ENCODE results near the gene PRTN3. TPM values are rescaled to one million over a fixed set of nuclear protein-coding genes. Genes with fewer than 3 reads are reported as not detected.
"Not testable (repeated sequence)": the region's sequence is repeated elsewhere in the genome, so short reads cannot be mapped to it uniquely, and the experiment has no call there.

PRTN3 gene
- total and polyA plus RNA-seq, 2 experiments from 2014 or later: not detected

- H3K9me3 ChIP-seq (ENCODE audit: low read depth): no peaks in the 10 kb centered on the region
- TF ChIP-seq, protein P1, sequence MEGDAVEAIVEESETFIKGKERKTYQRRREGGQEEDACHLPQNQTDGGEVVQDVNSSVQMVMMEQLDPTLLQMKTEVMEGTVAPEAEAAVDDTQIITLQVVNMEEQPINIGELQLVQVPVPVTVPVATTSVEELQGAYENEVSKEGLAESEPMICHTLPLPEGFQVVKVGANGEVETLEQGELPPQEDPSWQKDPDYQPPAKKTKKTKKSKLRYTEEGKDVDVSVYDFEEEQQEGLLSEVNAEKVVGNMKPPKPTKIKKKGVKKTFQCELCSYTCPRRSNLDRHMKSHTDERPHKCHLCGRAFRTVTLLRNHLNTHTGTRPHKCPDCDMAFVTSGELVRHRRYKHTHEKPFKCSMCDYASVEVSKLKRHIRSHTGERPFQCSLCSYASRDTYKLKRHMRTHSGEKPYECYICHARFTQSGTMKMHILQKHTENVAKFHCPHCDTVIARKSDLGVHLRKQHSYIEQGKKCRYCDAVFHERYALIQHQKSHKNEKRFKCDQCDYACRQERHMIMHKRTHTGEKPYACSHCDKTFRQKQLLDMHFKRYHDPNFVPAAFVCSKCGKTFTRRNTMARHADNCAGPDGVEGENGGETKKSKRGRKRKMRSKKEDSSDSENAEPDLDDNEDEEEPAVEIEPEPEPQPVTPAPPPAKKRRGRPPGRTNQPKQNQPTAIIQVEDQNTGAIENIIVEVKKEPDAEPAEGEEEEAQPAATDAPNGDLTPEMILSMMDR (IDR thresholded peaks at IDR 0.05; ENCODE audit: poor library complexity): no peak
- TF ChIP-seq EZH2 (IDR thresholded peaks at IDR 0.05; ENCODE audit: borderline replicate concordance) (no peak), EZH2phosphoT487 (IDR thresholded peaks at IDR 0.05; ENCODE audit: low read depth, severe bottlenecking, unreplicated experiment) (no peak)
- no peaks in the 10 kb centered on the region for H3K4me1 ChIP-seq (ENCODE audit: insufficient read depth)
- H3K9me2 ChIP-seq (replicated peaks; ENCODE audit: insufficient read depth): no peaks in the 10 kb centered on the region
- H3K79me2 ChIP-seq: no peaks in the 10 kb centered on the region
- H3K36me3 ChIP-seq (replicated peaks; ENCODE audit: insufficient read depth, low read depth): no peaks in the 10 kb centered on the region
- H3K4me3 ChIP-seq: no peak overlapping the region
- H2AFZ ChIP-seq: no peak overlapping the region
- no peaks in the 10 kb centered on the region for H3K27me3 ChIP-seq
- no peak for DNase-seq (ENCODE audit: low spot score)
- no peak overlapping the region for H3K27ac ChIP-seq
- H3K4me2 ChIP-seq: no peak overlapping the region
- H4K20me1 ChIP-seq (ENCODE audit: insufficient read depth, poor library complexity, severe bottlenecking): no peaks in the 10 kb centered on the region
- WGBS (ENCODE audit: low lambda C conversion rate, missing lambda C conversion rate): 84% methylated on average over 24 of the region's 24 CpGs
Observed at GRCh38 chr19:834216-834615, 6.6 kb upstream of the PRTN3 start.

DNA sequence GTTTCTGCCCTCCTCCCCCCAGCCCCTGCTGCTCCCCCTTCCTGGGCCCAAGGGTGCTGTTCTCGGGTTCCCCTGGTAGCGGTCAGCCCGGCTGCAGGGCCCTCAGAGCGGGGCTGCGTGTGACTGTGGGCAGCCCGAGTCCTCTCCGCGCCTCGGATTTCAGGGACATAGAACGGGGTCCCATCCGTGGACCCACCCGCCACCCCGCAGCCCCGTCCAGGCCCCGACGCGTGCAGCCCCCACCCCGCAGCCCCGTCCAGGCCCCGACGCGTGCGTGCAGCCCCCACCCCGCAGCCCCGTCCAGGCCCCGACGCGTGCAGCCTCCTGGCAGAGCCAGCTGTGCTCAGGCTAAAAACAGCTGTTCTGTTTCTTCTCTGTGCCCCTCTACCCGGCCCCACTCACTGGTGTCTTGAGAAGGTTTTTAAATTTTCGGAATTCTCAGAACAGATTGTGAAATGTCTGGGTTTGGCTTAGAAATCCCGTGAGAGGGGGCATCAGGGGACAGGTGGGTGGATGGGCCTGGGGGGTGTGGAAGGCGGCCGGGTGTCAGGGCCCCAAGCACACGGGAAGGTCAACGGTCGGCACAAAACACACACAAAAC, 5.5 kb upstream of the PRTN3 start:
- Histone ChIP-seq H3K9me3 (ENCODE audit: low read depth) (no peaks in the 10 kb centered on the region), H3K27ac (no peak overlapping the region), H3K36me3 (replicated peaks; ENCODE audit: insufficient read depth, low read depth) (no peaks in the 10 kb centered on the region), H3K4me1 (ENCODE audit: insufficient read depth) (no peaks in the 10 kb centered on the region), H4K20me1 (ENCODE audit: insufficient read depth, poor library complexity, severe bottlenecking) (no peaks in the 10 kb centered on the region), H2AFZ (no peak overlapping the region), H3K4me2 (no peak overlapping the region), H3K27me3 (no peaks in the 10 kb centered on the region), H3K79me2 (no peaks in the 10 kb centered on the region), H3K4me3 (no peak overlapping the region), H3K9me2 (replicated peaks; ENCODE audit: insufficient read depth) (no peaks in the 10 kb centered on the region)
- 77% methylated on average over 14 of the region's 36 CpGs for WGBS (ENCODE audit: low lambda C conversion rate, missing lambda C conversion rate)
- TF ChIP-seq EZH2 (IDR thresholded peaks at IDR 0.05; ENCODE audit: borderline replicate concordance) (no peak), EZH2phosphoT487 (IDR thresholded peaks at IDR 0.05; ENCODE audit: low read depth, severe bottlenecking, unreplicated experiment) (no peak)
- TF ChIP-seq, protein P1 (IDR thresholded peaks at IDR 0.05; ENCODE audit: poor library complexity): no peak
- DNase-seq (ENCODE audit: low spot score): peak; percentile 16

GRCh38 chr19:842802-843179, 2.0 kb downstream of the PRTN3 start:
- H3K36me3 ChIP-seq (replicated peaks; ENCODE audit: insufficient read depth, low read depth); DNase-seq (ENCODE audit: low spot score); H3K4me2 ChIP-seq; H3K27ac ChIP-seq; H3K4me3 ChIP-seq; H3K79me2 ChIP-seq; H3K9me3 ChIP-seq (ENCODE audit: low read depth); H3K9me2 ChIP-seq (replicated peaks; ENCODE audit: insufficient read depth); H3K4me1 ChIP-seq (ENCODE audit: insufficient read depth); H4K20me1 ChIP-seq (ENCODE audit: insufficient read depth, poor library complexity, severe bottlenecking); H2AFZ ChIP-seq: not testable (repeated sequence)
- peaks cover 27% of the 10 kb centered on the region for H3K27me3 ChIP-seq
- 91% methylated on average over 7 of the region's 7 CpGs for WGBS (ENCODE audit: low lambda C conversion rate, missing lambda C conversion rate)

DNA sequence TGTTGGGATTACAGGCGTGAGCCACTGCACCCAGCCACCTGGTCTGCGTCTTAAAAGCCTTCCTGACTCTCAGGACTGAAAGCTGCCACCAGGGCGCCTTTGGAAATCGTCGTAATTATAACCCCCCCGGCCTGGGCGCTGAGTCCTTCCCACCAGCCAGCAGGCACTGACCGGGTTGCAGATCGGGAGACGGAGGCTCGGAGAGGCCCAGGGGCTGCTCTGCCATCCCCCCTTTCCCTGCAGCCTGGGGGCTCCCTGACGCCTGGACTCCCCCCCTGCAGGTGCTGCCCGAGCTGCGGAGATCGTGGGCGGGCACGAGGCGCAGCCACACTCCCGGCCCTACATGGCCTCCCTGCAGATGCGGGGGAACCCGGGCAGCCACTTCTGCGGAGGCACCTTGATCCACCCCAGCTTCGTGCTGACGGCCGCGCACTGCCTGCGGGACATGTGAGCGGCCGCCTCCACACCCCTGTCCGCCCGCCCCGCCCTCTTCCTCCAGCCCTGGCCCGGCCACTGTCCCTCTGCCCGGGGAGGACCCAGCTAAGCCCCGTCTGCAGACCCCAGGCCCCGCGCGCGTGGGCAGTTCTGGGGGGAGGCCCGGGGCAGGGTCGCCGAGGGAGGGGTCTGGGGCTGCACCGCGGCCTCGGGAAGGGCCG, 2.5 kb downstream of the PRTN3 start:
- 27% methylated on average over 16 of the region's 46 CpGs for WGBS (ENCODE audit: low lambda C conversion rate, missing lambda C conversion rate)
- peak; percentile 37 for TF ChIP-seq EZH2 (IDR thresholded peaks at IDR 0.05; ENCODE audit: borderline replicate concordance)
- TF ChIP-seq, protein P1 (IDR thresholded peaks at IDR 0.05; ENCODE audit: poor library complexity): no peak
- Histone ChIP-seq H3K79me2 (no peaks in the 10 kb centered on the region), H4K20me1 (ENCODE audit: insufficient read depth, poor library complexity, severe bottlenecking) (no peaks in the 10 kb centered on the region), H3K4me1 (ENCODE audit: insufficient read depth) (peaks cover 10% of the 10 kb centered on the region), H3K4me2 (peak overlapping the region; percentile 82), H2AFZ (no peak overlapping the region), H3K9me2 (replicated peaks; ENCODE audit: insufficient read depth) (no peaks in the 10 kb centered on the region), H3K4me3 (no peak overlapping the region), H3K36me3 (replicated peaks; ENCODE audit: insufficient read depth, low read depth) (no peaks in the 10 kb centered on the region), H3K27me3 (peaks cover 27% of the 10 kb centered on the region), H3K27ac (no peak overlapping the region), H3K9me3 (ENCODE audit: low read depth) (no peaks in the 10 kb centered on the region)
- DNase-seq (ENCODE audit: low spot score): peak; percentile 61

Measured in hepatocyte (in vitro differentiated cells).